ENCODE data around the gene FBXO11. TPM values are rescaled to one million over a fixed set of nuclear protein-coding genes. Genes with fewer than 3 reads are reported as not detected.
"Not testable (repeated sequence)": the region's sequence is repeated elsewhere in the genome, so short reads cannot be mapped to it uniquely, and the experiment has no call there.

Gene FBXO11
- total RNA-seq, 2 experiments from 2014 or later: 61.1 to 64.0 TPM

DNA sequence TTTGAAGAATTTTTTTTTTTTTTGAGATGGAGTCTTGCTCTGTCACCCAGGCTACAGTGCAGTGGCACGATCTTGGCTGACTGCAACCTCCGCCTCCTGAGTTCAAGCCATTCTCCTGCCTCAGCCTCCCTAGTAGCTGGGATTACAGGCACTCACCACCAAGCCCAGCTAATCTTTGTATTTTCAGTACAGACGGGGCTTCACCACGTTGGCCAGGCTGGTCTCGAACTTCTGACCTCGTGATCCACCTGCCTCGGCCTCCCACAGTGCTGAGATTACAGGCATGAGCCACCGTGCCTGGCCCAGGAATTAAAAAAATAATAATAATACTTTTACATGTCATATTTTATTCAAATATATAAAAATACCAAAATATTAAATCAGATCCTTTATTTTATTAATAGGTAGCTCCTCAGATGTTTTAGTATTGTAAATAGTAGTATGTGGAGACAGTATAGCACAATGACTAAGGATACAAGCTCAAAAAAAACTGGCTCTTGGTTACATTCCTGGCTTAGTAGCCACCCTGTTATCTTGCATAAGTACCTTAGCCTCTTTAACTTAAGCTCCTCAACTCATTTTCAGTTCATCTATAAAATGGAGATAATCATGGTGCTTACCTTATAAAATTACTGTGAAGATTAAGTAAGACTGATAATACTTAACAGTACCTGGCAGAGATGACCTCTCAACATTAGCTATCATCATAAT lies 53.1 kb downstream of the FBXO11 start:
- H3K27ac Mint-ChIP-seq; H3K36me3 Mint-ChIP-seq; ATAC-seq (ENCODE audit: low read depth); H3K27me3 Mint-ChIP-seq; POLR2A ChIA-PET; H3K9me3 Mint-ChIP-seq; H3K4me1 Mint-ChIP-seq; H3K4me3 Mint-ChIP-seq; DNase-seq: not testable (repeated sequence)

DNA sequence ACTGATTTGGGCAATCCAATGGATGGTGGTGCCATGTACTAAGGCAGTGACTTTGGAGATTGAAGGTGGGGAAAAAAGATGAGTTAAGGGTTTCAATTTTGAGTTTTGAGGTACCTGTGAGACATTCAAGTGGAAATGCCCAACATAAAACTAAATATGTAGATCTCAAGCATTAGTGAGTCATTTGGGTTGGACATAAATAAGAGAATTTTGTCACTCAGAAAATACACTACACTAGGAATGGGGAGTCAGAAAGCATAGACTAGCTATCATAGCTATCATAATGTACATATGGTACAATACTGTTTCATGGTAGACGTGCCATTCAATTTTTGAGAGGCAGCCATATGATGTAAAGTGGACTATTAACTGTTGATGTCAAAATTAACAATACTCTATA lies 56.1 kb downstream of the FBXO11 start:
- H3K4me3 Mint-ChIP-seq: no peak overlapping the region
- DNase-seq (no peak), ATAC-seq (ENCODE audit: low read depth) (no peak)
- no peaks in the 10 kb centered on the region for H3K9me3 Mint-ChIP-seq
- H3K36me3 Mint-ChIP-seq: peaks cover 8% of the 10 kb centered on the region
- peaks cover 3% of the 10 kb centered on the region for H3K4me1 Mint-ChIP-seq
- H3K27ac Mint-ChIP-seq: no peak overlapping the region
- H3K27me3 Mint-ChIP-seq: no peaks in the 10 kb centered on the region
- POLR2A ChIA-PET: no interaction called here

DNA sequence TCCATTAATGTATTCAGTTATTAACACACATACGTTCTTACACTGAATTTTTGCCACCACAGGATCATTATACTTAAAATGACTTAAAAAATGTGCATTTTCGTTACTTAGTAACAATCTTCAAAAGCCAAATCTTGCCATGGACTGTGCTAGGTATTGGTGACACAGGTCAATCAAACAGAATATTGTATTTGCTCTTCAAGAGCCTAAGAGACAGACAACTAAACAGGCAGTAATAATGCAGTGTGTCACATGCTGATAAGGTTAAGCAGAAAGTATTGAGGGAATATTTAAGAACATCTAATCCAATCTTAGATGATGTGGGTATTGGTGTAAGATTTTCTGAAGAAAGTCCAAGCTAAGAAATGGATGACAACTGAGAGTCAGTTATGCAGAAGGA lies 56.9 kb downstream of the FBXO11 start:
- DNase-seq (no peak), ATAC-seq (ENCODE audit: low read depth) (no peak)
- Mint-ChIP-seq H3K36me3 (peaks cover 8% of the 10 kb centered on the region), H3K4me3 (no peak overlapping the region), H3K4me1 (peaks cover 3% of the 10 kb centered on the region), H3K27ac (no peak overlapping the region), H3K27me3 (no peaks in the 10 kb centered on the region), H3K9me3 (no peaks in the 10 kb centered on the region)
- POLR2A ChIA-PET: no interaction called here

DNA sequence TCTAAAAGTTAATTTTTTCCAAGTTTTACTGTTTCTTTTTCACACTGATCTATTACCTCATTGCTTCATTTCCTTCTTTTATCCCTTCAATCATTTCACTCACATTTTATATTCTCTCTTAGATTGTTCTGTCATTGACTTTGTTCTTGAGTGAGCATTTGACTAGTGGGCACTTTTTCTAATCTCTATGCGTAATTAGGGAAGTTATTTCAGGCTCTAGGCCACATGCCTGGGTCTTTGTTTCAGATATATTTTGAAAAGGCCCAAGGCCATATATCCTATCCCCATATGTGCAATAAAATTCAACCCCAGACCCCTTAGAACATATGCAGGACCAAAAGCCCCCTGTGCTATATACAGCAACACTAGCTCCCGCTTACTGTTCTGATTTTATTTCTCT lies 62.1 kb downstream of the FBXO11 start:
- DNase-seq (no peak), ATAC-seq (ENCODE audit: low read depth) (no peak)
- Mint-ChIP-seq H3K4me3 (no peak overlapping the region), H3K27ac (no peak overlapping the region), H3K9me3 (no peaks in the 10 kb centered on the region), H3K4me1 (peaks cover 6% of the 10 kb centered on the region), H3K36me3 (peaks cover 7% of the 10 kb centered on the region), H3K27me3 (no peaks in the 10 kb centered on the region)
- POLR2A ChIA-PET: no interaction called here

DNA sequence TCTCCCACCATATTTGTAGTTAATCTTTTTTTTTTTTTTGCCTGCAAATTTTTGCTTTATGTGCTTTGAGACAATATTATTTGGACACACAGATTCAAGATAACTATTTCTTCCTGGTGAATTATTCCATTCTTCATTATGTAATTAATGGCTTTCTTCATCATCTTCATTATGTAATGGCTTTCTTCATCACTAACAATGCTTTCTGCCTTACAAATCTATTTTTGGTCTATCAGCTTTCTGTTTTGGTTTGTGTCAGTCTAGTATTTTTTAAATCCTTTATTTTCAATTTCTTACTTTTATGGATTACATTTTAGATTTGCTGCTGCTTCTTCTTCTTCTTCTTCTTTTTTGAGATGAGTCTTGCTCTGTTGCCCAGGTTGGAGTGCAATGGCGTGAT lies 62.9 kb downstream of the FBXO11 start:
- no peaks in the 10 kb centered on the region for H3K9me3 Mint-ChIP-seq
- no peak overlapping the region for H3K4me3 Mint-ChIP-seq
- ATAC-seq (ENCODE audit: low read depth) (no peak), DNase-seq (no peak)
- no peak overlapping the region for H3K27ac Mint-ChIP-seq
- H3K4me1 Mint-ChIP-seq: peaks cover 6% of the 10 kb centered on the region
- peaks cover 10% of the 10 kb centered on the region for H3K36me3 Mint-ChIP-seq
- no peaks in the 10 kb centered on the region for H3K27me3 Mint-ChIP-seq
- POLR2A ChIA-PET: no interaction called here

DNA sequence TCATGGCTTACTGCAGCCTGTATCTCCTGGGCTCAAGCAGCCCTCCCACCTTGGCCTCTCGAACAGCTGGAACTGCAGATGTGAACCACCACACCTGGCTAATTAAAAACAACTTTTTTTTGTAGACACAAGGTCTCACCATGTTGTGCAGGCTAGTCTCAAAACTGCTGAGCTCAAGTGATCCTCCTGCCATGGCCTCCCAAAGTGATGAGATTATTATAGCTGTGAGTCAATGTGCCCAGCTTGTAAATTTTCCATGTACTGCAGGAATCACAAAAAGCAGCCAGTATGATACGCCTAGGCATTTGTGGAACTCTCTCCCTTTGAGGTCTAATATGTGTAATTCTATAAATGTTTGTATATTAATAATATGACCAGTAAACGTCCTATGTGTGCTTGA lies 63.5 kb downstream of the FBXO11 start:
- POLR2A ChIA-PET: no interaction called here
- H3K36me3 Mint-ChIP-seq: peaks cover 8% of the 10 kb centered on the region
- no peaks in the 10 kb centered on the region for H3K9me3 Mint-ChIP-seq
- DNase-seq (no peak), ATAC-seq (ENCODE audit: low read depth) (no peak)
- peaks cover 5% of the 10 kb centered on the region for H3K4me1 Mint-ChIP-seq
- H3K27ac Mint-ChIP-seq: no peak overlapping the region
- H3K4me3 Mint-ChIP-seq: no peak overlapping the region
- no peaks in the 10 kb centered on the region for H3K27me3 Mint-ChIP-seq

DNA sequence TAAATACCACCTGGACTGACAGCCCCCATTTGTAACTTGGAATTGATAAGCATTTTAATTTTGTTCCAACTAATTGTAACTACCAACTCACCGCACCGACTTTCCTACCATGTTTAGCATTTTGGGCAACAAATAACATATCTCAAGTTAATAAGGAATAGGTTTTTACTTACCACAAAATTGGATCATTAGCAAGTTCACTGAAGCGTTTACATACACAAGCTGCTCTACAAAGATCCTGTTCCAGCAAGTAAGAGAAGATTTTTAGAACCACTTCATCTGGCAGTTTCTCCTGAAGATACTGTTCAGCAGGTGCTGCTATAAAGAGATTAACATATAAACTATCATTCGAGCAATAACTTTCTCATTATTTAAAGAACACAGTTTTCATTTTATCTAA lies 67.6 kb downstream of the FBXO11 start:
- no peaks in the 10 kb centered on the region for H3K27me3 Mint-ChIP-seq
- H3K4me3 Mint-ChIP-seq: no peak overlapping the region
- peaks cover 23% of the 10 kb centered on the region for H3K36me3 Mint-ChIP-seq
- H3K9me3 Mint-ChIP-seq: no peaks in the 10 kb centered on the region
- no peak overlapping the region for H3K27ac Mint-ChIP-seq
- H3K4me1 Mint-ChIP-seq: peaks cover 3% of the 10 kb centered on the region
- ATAC-seq (ENCODE audit: low read depth): no peak
- POLR2A ChIA-PET: no interaction called here
- DNase-seq: no peak

DNA sequence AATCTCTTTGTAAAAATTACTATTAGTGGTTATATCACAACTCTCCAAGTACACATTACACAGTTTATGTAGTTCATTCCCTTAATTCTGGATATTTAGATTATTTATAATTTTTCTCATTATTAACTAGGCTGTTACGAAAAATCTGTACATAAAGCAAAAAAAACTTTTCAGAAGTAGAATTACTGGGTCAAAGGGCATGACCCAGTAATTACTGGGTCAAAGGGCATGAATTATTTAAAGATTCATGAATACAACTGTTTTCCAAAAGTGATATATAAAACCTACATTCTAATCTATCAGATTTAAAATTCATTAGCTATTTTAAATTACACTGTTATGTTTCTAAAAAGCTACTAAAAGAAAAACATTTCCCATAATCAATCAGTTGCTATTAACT lies 68.0 kb downstream of the FBXO11 start:
- Mint-ChIP-seq H3K27me3 (no peaks in the 10 kb centered on the region), H3K4me1 (peaks cover under 1% of the 10 kb centered on the region), H3K4me3 (no peak overlapping the region), H3K36me3 (peaks cover 23% of the 10 kb centered on the region), H3K27ac (no peak overlapping the region), H3K9me3 (no peaks in the 10 kb centered on the region)
- DNase-seq (no peak), ATAC-seq (ENCODE audit: low read depth) (no peak)
- POLR2A ChIA-PET: no interaction called here

DNA sequence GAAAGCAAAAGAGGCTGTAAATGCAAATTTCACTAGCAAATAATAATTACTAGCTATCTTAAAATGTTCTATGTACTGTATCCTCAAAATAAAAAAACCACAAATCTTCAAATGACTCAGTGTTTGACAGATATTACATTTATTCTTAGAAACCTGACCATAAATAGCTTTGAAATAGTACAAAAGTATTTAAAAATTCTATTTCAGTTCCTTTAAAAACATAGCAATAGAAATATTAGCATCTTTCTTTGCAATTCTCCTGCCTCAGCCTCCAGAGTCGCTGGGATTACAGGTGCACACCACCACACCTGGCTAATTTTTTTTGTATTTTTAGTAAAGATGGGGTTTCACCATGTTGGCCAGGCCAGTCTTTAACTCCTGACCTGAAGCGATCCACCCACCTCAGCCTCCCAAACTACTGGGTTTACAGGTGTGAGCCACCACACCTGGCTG lies 72.8 kb downstream of the FBXO11 start:
- Mint-ChIP-seq H3K27me3 (no peaks in the 10 kb centered on the region), H3K4me3 (no peak overlapping the region), H3K36me3 (peaks cover 29% of the 10 kb centered on the region), H3K4me1 (no peaks in the 10 kb centered on the region), H3K27ac (no peak overlapping the region), H3K9me3 (no peaks in the 10 kb centered on the region)
- no peak for ATAC-seq (ENCODE audit: low read depth)
- no peak for DNase-seq
- POLR2A ChIA-PET: no interaction called here

DNA sequence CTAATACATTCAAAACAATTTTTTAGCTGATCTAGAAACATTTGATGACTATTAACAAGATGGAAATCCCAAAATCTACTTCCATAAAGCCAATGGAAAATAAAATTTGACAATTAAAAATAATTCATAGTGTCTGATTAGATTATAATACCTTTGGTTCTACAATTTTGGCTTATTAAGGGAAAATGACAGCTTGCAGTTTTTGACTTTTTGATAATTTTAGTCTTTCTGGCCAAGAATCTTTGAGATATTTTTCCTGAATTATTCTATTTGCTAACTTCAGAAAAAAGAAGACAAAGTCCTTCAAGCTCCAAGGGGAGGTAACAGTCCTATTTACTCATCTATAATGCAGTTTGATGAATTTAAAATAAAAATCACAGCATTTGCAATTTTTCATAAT lies 83.8 kb downstream of the FBXO11 start:
- H3K9me3 Mint-ChIP-seq: no peaks in the 10 kb centered on the region
- no peak overlapping the region for H3K27ac Mint-ChIP-seq
- no peaks in the 10 kb centered on the region for H3K27me3 Mint-ChIP-seq
- H3K36me3 Mint-ChIP-seq: peaks cover 23% of the 10 kb centered on the region
- no peak for ATAC-seq (ENCODE audit: low read depth)
- H3K4me3 Mint-ChIP-seq: no peak overlapping the region
- DNase-seq: no peak
- POLR2A ChIA-PET: no interaction called here
- H3K4me1 Mint-ChIP-seq: no peaks in the 10 kb centered on the region

DNA sequence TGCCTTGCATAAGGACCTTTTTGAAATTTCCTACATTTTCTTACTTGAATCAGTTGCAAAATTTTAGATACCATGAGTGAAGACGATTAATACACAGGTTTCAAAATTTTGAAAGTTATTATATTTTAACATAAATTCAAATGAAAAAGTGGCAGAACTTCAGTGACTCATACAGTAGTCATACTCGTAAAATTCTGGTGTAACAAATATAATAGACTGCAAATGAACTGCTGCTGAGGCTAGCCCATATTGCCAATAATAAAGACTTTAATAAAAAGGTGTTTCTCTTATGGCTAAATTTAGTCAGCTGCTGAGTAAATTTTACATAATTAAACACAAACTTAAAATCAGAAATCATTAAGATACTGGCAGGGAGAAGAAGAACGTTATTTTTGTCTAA lies 86.5 kb downstream of the FBXO11 start:
- no peak overlapping the region for H3K27ac Mint-ChIP-seq
- DNase-seq (no peak), ATAC-seq (ENCODE audit: low read depth) (no peak)
- H3K4me3 Mint-ChIP-seq: no peak overlapping the region
- no peaks in the 10 kb centered on the region for H3K9me3 Mint-ChIP-seq
- no peaks in the 10 kb centered on the region for H3K27me3 Mint-ChIP-seq
- no peaks in the 10 kb centered on the region for H3K4me1 Mint-ChIP-seq
- peaks cover 29% of the 10 kb centered on the region for H3K36me3 Mint-ChIP-seq
- POLR2A ChIA-PET: interaction anchor here (1.1 kb wide), 1 partner anchor 37 kb away, joined by 3 read pairs; the partner anchor contains the start of gene MSH6

DNA sequence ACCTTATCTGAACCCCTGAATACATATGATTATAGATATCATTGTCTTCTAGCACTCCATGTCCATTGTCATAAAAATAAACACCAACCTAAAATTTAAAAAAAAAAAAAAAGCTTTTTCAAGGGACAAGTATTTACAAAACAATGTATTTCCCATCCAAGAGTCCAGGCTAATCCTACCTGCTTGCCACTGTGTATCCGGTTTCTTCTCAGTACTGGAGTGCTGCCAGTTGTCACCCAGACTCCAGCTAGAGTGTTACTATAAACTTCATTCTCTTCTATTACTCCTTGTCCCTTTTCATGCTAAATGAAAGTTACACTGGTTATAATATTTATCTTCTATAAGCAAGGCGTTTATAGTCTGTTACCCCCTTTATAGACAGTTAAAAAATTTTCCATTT lies 87.5 kb downstream of the FBXO11 start:
- no peak for DNase-seq
- no peak overlapping the region for H3K27ac Mint-ChIP-seq
- H3K9me3 Mint-ChIP-seq: no peaks in the 10 kb centered on the region
- H3K4me1 Mint-ChIP-seq: no peaks in the 10 kb centered on the region
- no peak overlapping the region for H3K4me3 Mint-ChIP-seq
- POLR2A ChIA-PET: no interaction called here
- no peak for ATAC-seq (ENCODE audit: low read depth)
- no peaks in the 10 kb centered on the region for H3K27me3 Mint-ChIP-seq
- H3K36me3 Mint-ChIP-seq: peaks cover 33% of the 10 kb centered on the region

DNA sequence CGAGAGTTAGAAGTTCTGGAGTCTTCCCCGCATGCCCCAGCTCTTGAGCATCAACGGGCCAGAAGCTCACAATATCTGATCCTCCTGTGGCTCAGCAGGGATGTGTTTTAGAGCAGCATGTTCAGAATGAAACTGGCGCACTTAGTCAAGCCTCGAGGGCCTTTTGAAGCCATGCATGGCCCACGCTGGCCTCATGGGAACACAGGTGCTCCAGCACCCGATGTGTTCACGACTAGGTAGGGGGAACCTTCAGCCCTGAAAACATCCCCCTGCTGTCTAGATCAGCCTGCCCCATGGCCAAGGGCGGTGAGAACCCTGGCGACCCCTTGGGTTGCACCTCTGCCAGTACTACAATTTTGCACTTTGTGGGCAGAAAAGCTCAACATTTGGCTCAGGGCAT lies 90.5 kb downstream of the FBXO11 start:
- no peak for DNase-seq
- Mint-ChIP-seq H3K4me3 (no peak overlapping the region), H3K9me3 (no peaks in the 10 kb centered on the region), H3K4me1 (peaks cover 4% of the 10 kb centered on the region), H3K27me3 (no peaks in the 10 kb centered on the region), H3K27ac (no peak overlapping the region), H3K36me3 (peaks cover 44% of the 10 kb centered on the region)
- POLR2A ChIA-PET: interaction anchor here (1.0 kb wide), 1 partner anchor 18 kb away, joined by 3 read pairs; no protein-coding TSS in a partner anchor
- no peak for ATAC-seq (ENCODE audit: low read depth)

DNA sequence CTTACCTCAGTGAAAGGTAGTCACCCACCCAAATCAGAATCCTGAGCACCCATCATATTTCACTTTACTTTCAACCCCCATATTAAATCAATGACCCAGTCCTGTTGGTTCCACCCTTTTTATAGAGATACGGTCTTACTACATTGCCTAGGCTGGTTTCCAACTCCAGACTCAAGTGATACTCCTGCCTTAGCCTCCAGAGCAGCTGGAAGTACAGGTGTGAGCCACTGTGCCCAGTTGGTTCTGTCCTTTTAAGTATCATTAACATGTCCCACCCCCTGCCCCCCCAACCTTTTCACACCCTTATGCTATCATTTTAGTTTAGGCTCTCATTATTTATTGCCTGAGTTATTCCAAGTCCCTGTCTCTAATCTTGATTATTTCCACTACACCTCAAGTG lies 94.6 kb downstream of the FBXO11 start:
- Mint-ChIP-seq H3K27me3 (no peaks in the 10 kb centered on the region), H3K36me3 (peaks cover 40% of the 10 kb centered on the region), H3K9me3 (no peaks in the 10 kb centered on the region), H3K4me1 (peaks cover 9% of the 10 kb centered on the region), H3K4me3 (no peak overlapping the region), H3K27ac (peak overlapping the region; percentile 2)
- no peak for DNase-seq
- POLR2A ChIA-PET: no interaction called here
- no peak for ATAC-seq (ENCODE audit: low read depth)

DNA sequence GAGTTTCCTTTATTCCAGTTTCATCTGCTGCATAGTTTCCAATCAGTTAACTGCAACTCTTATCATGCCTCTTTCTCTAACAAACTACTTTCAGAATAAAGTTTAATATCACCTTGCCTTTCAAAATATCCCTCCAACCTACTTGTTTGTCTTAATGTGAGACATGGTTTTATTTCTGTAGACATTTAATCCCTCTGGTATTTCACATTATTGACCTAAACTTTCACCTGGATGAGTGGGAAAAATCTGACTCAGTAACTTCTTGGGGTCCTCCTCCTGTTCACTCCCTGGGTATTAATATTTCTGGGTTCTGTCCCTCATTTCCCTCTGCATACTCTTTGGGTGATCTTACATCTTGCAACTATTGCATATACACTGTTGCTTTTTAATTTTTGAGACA lies 95.4 kb downstream of the FBXO11 start:
- DNase-seq (no peak), ATAC-seq (ENCODE audit: low read depth) (no peak)
- peak overlapping the region; percentile 34 for H3K27ac Mint-ChIP-seq
- POLR2A ChIA-PET: no interaction called here
- no peaks in the 10 kb centered on the region for H3K9me3 Mint-ChIP-seq
- H3K27me3 Mint-ChIP-seq: no peaks in the 10 kb centered on the region
- H3K4me3 Mint-ChIP-seq: no peak overlapping the region
- peaks cover 9% of the 10 kb centered on the region for H3K4me1 Mint-ChIP-seq
- H3K36me3 Mint-ChIP-seq: peaks cover 39% of the 10 kb centered on the region

Measured in activated naive CD8-positive, alpha-beta T cell treated with anti-CD3 and anti-CD28 coated beads, Interleukin-2, amount 10 ng/mL, durations not matched to agents 7 days and 5 days (primary cell).